ENCODE results near the gene SPDYE1. TPM values are rescaled to one million over a fixed set of nuclear protein-coding genes. Genes with fewer than 3 reads are reported as not detected.
"Not testable (repeated sequence)": the region's sequence is repeated elsewhere in the genome, so short reads cannot be mapped to it uniquely, and the experiment has no call there.

The SPDYE1 gene
- not detected in 2 replicates for total RNA-seq (2014; rRNA removed; shearing (Covaris generic))

- not testable (repeated sequence) for H3K36me3 ChIP-seq (replicated peaks; ENCODE audit: control insufficient read depth, insufficient read depth, low read length); H3K27me3 ChIP-seq (ENCODE audit: control insufficient read depth, insufficient read depth, low read length); DNase-seq; H3K4me3 ChIP-seq (ENCODE audit: insufficient read depth, low read depth, low read length)
Observed at GRCh38 chr7:43997532-43997931, at the start of gene SPDYE1. Gene SPDYE1 (plus strand): TSS chr7:43997897. CDS start chr7:43999950, 2,053 bp downstream.

GRCh38 chr7:43952028-43952427 lies 45.7 kb upstream of the SPDYE1 start:
- no peaks in the 10 kb centered on the region for H3K27me3 ChIP-seq (ENCODE audit: control insufficient read depth, insufficient read depth, low read length)
- no peak overlapping the region for H3K4me3 ChIP-seq (ENCODE audit: insufficient read depth, low read depth, low read length)
- DNase-seq: no peak
- H3K36me3 ChIP-seq (replicated peaks; ENCODE audit: control insufficient read depth, insufficient read depth, low read length): no peaks in the 10 kb centered on the region

GRCh38 chr7:43953071-43953470 lies 44.6 kb upstream of the SPDYE1 start:
- Histone ChIP-seq H3K27me3 (ENCODE audit: control insufficient read depth, insufficient read depth, low read length) (no peaks in the 10 kb centered on the region), H3K4me3 (ENCODE audit: insufficient read depth, low read depth, low read length) (no peak overlapping the region), H3K36me3 (replicated peaks; ENCODE audit: control insufficient read depth, insufficient read depth, low read length) (no peaks in the 10 kb centered on the region)
- DNase-seq: no peak

- H3K4me3 ChIP-seq (ENCODE audit: insufficient read depth, low read depth, low read length): no peak overlapping the region
- peak; percentile 78 for DNase-seq
Observed at GRCh38 chr7:43954524-43955228, 43.0 kb upstream of the SPDYE1 start.

GRCh38 chr7:43956027-43956426 lies 41.7 kb upstream of the SPDYE1 start:
- Histone ChIP-seq H3K36me3 (replicated peaks; ENCODE audit: control insufficient read depth, insufficient read depth, low read length) (no peaks in the 10 kb centered on the region), H3K27me3 (ENCODE audit: control insufficient read depth, insufficient read depth, low read length) (no peaks in the 10 kb centered on the region), H3K4me3 (ENCODE audit: insufficient read depth, low read depth, low read length) (no peak overlapping the region)
- no peak for DNase-seq

More at GRCh38 chr7:43954524-43955228, 43.0 kb upstream of the SPDYE1 start:
- H3K36me3 ChIP-seq (replicated peaks; ENCODE audit: control insufficient read depth, insufficient read depth, low read length): no peaks in the 10 kb centered on the region
- no peaks in the 10 kb centered on the region for H3K27me3 ChIP-seq (ENCODE audit: control insufficient read depth, insufficient read depth, low read length)

- no peak for DNase-seq
- Histone ChIP-seq H3K27me3 (ENCODE audit: control insufficient read depth, insufficient read depth, low read length) (no peaks in the 10 kb centered on the region), H3K4me3 (ENCODE audit: insufficient read depth, low read depth, low read length) (no peak overlapping the region), H3K36me3 (replicated peaks; ENCODE audit: control insufficient read depth, insufficient read depth, low read length) (no peaks in the 10 kb centered on the region)
Observed at GRCh38 chr7:43960933-43961332, 36.8 kb upstream of the SPDYE1 start.

- not testable (repeated sequence) for H3K36me3 ChIP-seq (replicated peaks; ENCODE audit: control insufficient read depth, insufficient read depth, low read length)
Observed at GRCh38 chr7:43966392-43966791, 31.3 kb upstream of the SPDYE1 start.

GRCh38 chr7:43968172-43969040 lies 29.3 kb upstream of the SPDYE1 start:
- DNase-seq; H3K27me3 ChIP-seq (ENCODE audit: control insufficient read depth, insufficient read depth, low read length); H3K36me3 ChIP-seq (replicated peaks; ENCODE audit: control insufficient read depth, insufficient read depth, low read length); H3K4me3 ChIP-seq (ENCODE audit: insufficient read depth, low read depth, low read length): not testable (repeated sequence)

More at GRCh38 chr7:43966392-43966791, 31.3 kb upstream of the SPDYE1 start:
- H3K4me3 ChIP-seq (ENCODE audit: insufficient read depth, low read depth, low read length); DNase-seq; H3K27me3 ChIP-seq (ENCODE audit: control insufficient read depth, insufficient read depth, low read length): not testable (repeated sequence)

- H3K36me3 ChIP-seq (replicated peaks; ENCODE audit: control insufficient read depth, insufficient read depth, low read length); H3K27me3 ChIP-seq (ENCODE audit: control insufficient read depth, insufficient read depth, low read length); H3K4me3 ChIP-seq (ENCODE audit: insufficient read depth, low read depth, low read length); DNase-seq: not testable (repeated sequence)
Observed at GRCh38 chr7:43969586-43969985, 28.1 kb upstream of the SPDYE1 start.

- H3K36me3 ChIP-seq (replicated peaks; ENCODE audit: control insufficient read depth, insufficient read depth, low read length); DNase-seq; H3K4me3 ChIP-seq (ENCODE audit: insufficient read depth, low read depth, low read length); H3K27me3 ChIP-seq (ENCODE audit: control insufficient read depth, insufficient read depth, low read length): not testable (repeated sequence)
Observed at GRCh38 chr7:43970698-43971097, 27.0 kb upstream of the SPDYE1 start.

- DNase-seq; H3K27me3 ChIP-seq (ENCODE audit: control insufficient read depth, insufficient read depth, low read length); H3K36me3 ChIP-seq (replicated peaks; ENCODE audit: control insufficient read depth, insufficient read depth, low read length); H3K4me3 ChIP-seq (ENCODE audit: insufficient read depth, low read depth, low read length): not testable (repeated sequence)
Observed at GRCh38 chr7:43974033-43974573, 23.6 kb upstream of the SPDYE1 start.

- H3K27me3 ChIP-seq (ENCODE audit: control insufficient read depth, insufficient read depth, low read length); DNase-seq; H3K36me3 ChIP-seq (replicated peaks; ENCODE audit: control insufficient read depth, insufficient read depth, low read length); H3K4me3 ChIP-seq (ENCODE audit: insufficient read depth, low read depth, low read length): not testable (repeated sequence)
Observed at GRCh38 chr7:43974725-43975482, 22.8 kb upstream of the SPDYE1 start.

- H3K36me3 ChIP-seq (replicated peaks; ENCODE audit: control insufficient read depth, insufficient read depth, low read length): no peaks in the 10 kb centered on the region
- H3K27me3 ChIP-seq (ENCODE audit: control insufficient read depth, insufficient read depth, low read length): no peaks in the 10 kb centered on the region
- no peak overlapping the region for H3K4me3 ChIP-seq (ENCODE audit: insufficient read depth, low read depth, low read length)
- DNase-seq: no peak
Observed at GRCh38 chr7:43977525-43977924, 20.2 kb upstream of the SPDYE1 start.

- not testable (repeated sequence) for DNase-seq; H3K27me3 ChIP-seq (ENCODE audit: control insufficient read depth, insufficient read depth, low read length); H3K4me3 ChIP-seq (ENCODE audit: insufficient read depth, low read depth, low read length); H3K36me3 ChIP-seq (replicated peaks; ENCODE audit: control insufficient read depth, insufficient read depth, low read length)
Observed at GRCh38 chr7:43978102-43978501, 19.6 kb upstream of the SPDYE1 start.

Measured in H7 (cell line).